ENCODE results near the gene CCT8L2. TPM values are rescaled to one million over a fixed set of nuclear protein-coding genes. Genes with fewer than 3 reads are reported as not detected.

Gene CCT8L2
- total and polyA plus RNA-seq, 4 donors: not detected

Other genes starting within 250 kb of the CCT8L2 start
- not detected for gene XKR3, start 232.6 kb upstream of the CCT8L2 start, total RNA-seq
- not detected for gene XKR3, start 232.6 kb upstream of the CCT8L2 start, polyA plus RNA-seq

Data from liver (tissue), 4 donors.